H9 (cell line): ENCODE data around the gene ETNK2. TPM values are rescaled to one million over a fixed set of nuclear protein-coding genes. Genes with fewer than 3 reads are reported as not detected.

ENCODE experiments used
- DNase-seq: peaks from one replicate; pipeline ENCODE4 v3.0.0-alpha.2; 2017
- H2AFZ ChIP-seq: one replicate; pipeline ENCODE4 v1.6.1; 2013; ENCODE audit warnings: mild to moderate bottlenecking, low read length, control low read depth, moderate library complexity
- H2AK5ac ChIP-seq: 2 replicates; pipeline ENCODE4 v1.6.1; 2013; ENCODE audit warnings: low read length, control low read depth, mixed read lengths; ENCODE audit not compliant: insufficient read length
- H2BK120ac ChIP-seq: one replicate; pipeline ENCODE4 v1.6.1; 2013; ENCODE audit warnings: low read depth, mild to moderate bottlenecking, low read length, control low read depth, inconsistent platforms; ENCODE audit not compliant: poor library complexity, severe bottlenecking
- H2BK12ac ChIP-seq: 2 replicates; pipeline ENCODE4 v1.6.1; 2013; ENCODE audit warnings: low read length, control low read depth, mixed read lengths, low read depth; ENCODE audit not compliant: insufficient read length
- H2BK15ac ChIP-seq: 2 replicates; pipeline ENCODE4 v1.6.1; 2013; ENCODE audit warnings: low read depth, low read length, control low read depth
- H2BK20ac ChIP-seq: one replicate; pipeline ENCODE4 v1.6.1; 2013; ENCODE audit warnings: low read depth, mild to moderate bottlenecking, low read length, control low read depth, inconsistent platforms; ENCODE audit not compliant: poor library complexity, severe bottlenecking
- H2BK5ac ChIP-seq: 2 replicates; pipeline ENCODE4 v1.6.1; 2013; ENCODE audit warnings: low read length, control low read depth, mixed read lengths; ENCODE audit not compliant: insufficient read length
- H3K14ac ChIP-seq: 2 replicates; pipeline ENCODE4 v1.6.1; 2013; ENCODE audit warnings: low read length, control low read depth; ENCODE audit not compliant: insufficient read depth
- H3K18ac ChIP-seq: 2 replicates; pipeline ENCODE4 v1.6.1; 2013; ENCODE audit warnings: low read depth, mild to moderate bottlenecking, mixed read lengths, low read length, control low read depth; ENCODE audit not compliant: insufficient read length
- H3K23ac ChIP-seq: 2 replicates; pipeline ENCODE4 v1.6.1; 2013; ENCODE audit warnings: low read length, control low read depth, mixed read lengths, low read depth; ENCODE audit not compliant: insufficient read length
- H3K23me2 ChIP-seq: 2 replicates; pipeline ENCODE4 v1.6.1; 2013; ENCODE audit warnings: low read depth, mild to moderate bottlenecking, mixed read lengths, low read length, control low read depth; ENCODE audit not compliant: insufficient read length, poor library complexity, severe bottlenecking
- H3K27ac ChIP-seq: 2 replicates; pipeline ENCODE4 v1.5.1; 2013; ENCODE audit warnings: low read length, control low read depth, mixed read lengths, low read depth; ENCODE audit not compliant: insufficient read length
- H3K27me3 ChIP-seq: 2 replicates; pipeline ENCODE4 v1.6.1; 2013; ENCODE audit warnings: low read length, control low read depth, inconsistent platforms; ENCODE audit not compliant: insufficient read depth
- H3K4ac ChIP-seq: 2 replicates; pipeline ENCODE4 v1.6.1; 2013; ENCODE audit warnings: low read depth, mild to moderate bottlenecking, control low read depth, inconsistent platforms, low read length, moderate library complexity
- H3K4me1 ChIP-seq: 2 replicates; pipeline ENCODE4 v1.6.1; 2013; ENCODE audit warnings: low read length, control low read depth, inconsistent platforms; ENCODE audit not compliant: insufficient read depth
- H3K4me2 ChIP-seq: 2 replicates; pipeline ENCODE4 v1.6.1; 2013; ENCODE audit warnings: low read length, control low read depth, mixed read lengths; ENCODE audit not compliant: insufficient read length, insufficient read depth
- H3K56ac ChIP-seq: 2 replicates; pipeline ENCODE4 v1.6.1; 2013; ENCODE audit warnings: low read depth, mild to moderate bottlenecking, mixed read lengths, low read length, control low read depth; ENCODE audit not compliant: insufficient read length
- H3K79me1 ChIP-seq: 2 replicates; pipeline ENCODE4 v1.6.1; 2013; ENCODE audit warnings: low read depth, mild to moderate bottlenecking, moderate library complexity, low read length, control low read depth, inconsistent platforms; ENCODE audit not compliant: insufficient read depth, poor library complexity, severe bottlenecking
- H3K79me2 ChIP-seq: 2 replicates; pipeline ENCODE4 v1.6.1; 2013; ENCODE audit warnings: low read length, control low read depth, inconsistent platforms; ENCODE audit not compliant: insufficient read depth
- H3K9ac ChIP-seq: 2 replicates; pipeline ENCODE4 v1.6.1; 2013; ENCODE audit warnings: low read length, control low read depth, mixed read lengths; ENCODE audit not compliant: insufficient read length; ENCODE audit errors: extremely low read depth
- H3K9me3 ChIP-seq: one replicate; pipeline ENCODE4 v1.6.1; 2013; ENCODE audit warnings: low read depth, low read length, inconsistent platforms; ENCODE audit not compliant: control insufficient read depth
- H3T11ph ChIP-seq: one replicate; pipeline ENCODE4 v1.6.1; 2013; ENCODE audit warnings: mild to moderate bottlenecking, low read length, control low read depth, inconsistent platforms
- H4K20me1 ChIP-seq: one replicate; pipeline ENCODE4 v1.6.1; 2013; ENCODE audit not compliant: control insufficient read depth, insufficient read length, insufficient read depth
- H4K5ac ChIP-seq: 2 replicates; pipeline ENCODE4 v1.6.1; 2013; ENCODE audit warnings: low read depth, mild to moderate bottlenecking, mixed read lengths, low read length, control low read depth; ENCODE audit not compliant: insufficient read length
- H4K8ac ChIP-seq: replicated peaks from 2 replicates; pipeline ENCODE4 v1.6.1; 2013; ENCODE audit warnings: low read length, control low read depth, mixed read lengths, low read depth; ENCODE audit not compliant: insufficient read length
- H4K91ac ChIP-seq: 2 replicates; pipeline ENCODE4 v1.6.1; 2013; ENCODE audit warnings: low read depth, mild to moderate bottlenecking, moderate library complexity, mixed read lengths, low read length, control low read depth; ENCODE audit not compliant: insufficient read length
- H3K27ac Mint-ChIP-seq, 3 experiments: 2 replicates in 2 of 3; 3 replicates in 1 of 3; pipeline ENCODE4 v1.8.0; 2020 to 2021; ENCODE audit warnings: mixed read lengths in 3 of 3, mild to moderate bottlenecking in 1 of 3, moderate library complexity in 1 of 3
- H3K27me3 Mint-ChIP-seq: 2 replicates; pipeline ENCODE4 v1.8.0; 2021; ENCODE audit warnings: low read depth, mild to moderate bottlenecking, moderate library complexity, mixed read lengths
- H3K36me3 Mint-ChIP-seq, 3 experiments: 2 replicates in 2 of 3; 3 replicates in 1 of 3; pipeline ENCODE4 v1.8.0; 2020 to 2021; ENCODE audit warnings: low read depth in 3 of 3, mixed read lengths in 3 of 3; ENCODE audit not compliant: insufficient read depth in 1 of 3
- H3K4me1 Mint-ChIP-seq, 2 experiments: 2 replicates each; pipeline ENCODE4 v1.8.0; 2020; ENCODE audit warnings: mixed read lengths in 2 of 2
- H3K4me3 Mint-ChIP-seq, 2 experiments: 2 replicates in 1 of 2; 3 replicates in 1 of 2; pipeline ENCODE4 v1.8.0; 2020 to 2021; ENCODE audit warnings: mild to moderate bottlenecking in 2 of 2, mixed read lengths in 2 of 2, moderate library complexity in 1 of 2
- H3K9me3 Mint-ChIP-seq, 2 experiments: 2 replicates in 1 of 2; 3 replicates in 1 of 2; pipeline ENCODE4 v1.8.0; 2020; ENCODE audit warnings: mild to moderate bottlenecking in 2 of 2, mixed read lengths in 2 of 2, moderate library complexity in 1 of 2
- CTCF ChIP-seq: fragments of 200-600 bp; sonication (generic); conservative IDR thresholded peaks from 3 replicates; pipeline ENCODE4 v1.8.0; 2021; ENCODE audit warnings: antibody characterized with exemption, mild to moderate bottlenecking
- WGBS: extraction: QIAGEN DNeasy Blood & Tissue Kit; methylation state at CpG from one replicate; pipeline ENCODE4 v1.1.7; 2013; ENCODE audit warnings: missing lambda C conversion rate, low lambda C conversion rate, mixed read lengths; ENCODE audit not compliant: insufficient read length; ENCODE audit errors: extremely low coverage; 5-methylcytosine and 5-hydroxymethylcytosine counted together
- total RNA-seq: library from RNA; stranded (reverse); gene quantifications from 2 replicates; pipeline ENCODE4 v1.2.1, GENCODE V29; 2021

ETNK2 gene
- total RNA-seq, 1 experiment from 2014 or later, result 17.6 TPM

- H3K27ac Mint-ChIP-seq, result no peak overlapping the region
- no peak overlapping the region for H2BK12ac ChIP-seq
- no peaks in the 10 kb centered on the region for H3K79me1 ChIP-seq
- H3K36me3 Mint-ChIP-seq, result peaks cover 0 to 17% (median 8%) of the 10 kb centered on the region in 3 experiments; a peak in 5 of 7 replicates
- H2AK5ac ChIP-seq, result no peak overlapping the region
- H2BK15ac ChIP-seq, result no peak overlapping the region
- H4K20me1 ChIP-seq, result no peaks in the 10 kb centered on the region
- H4K8ac ChIP-seq, result no peak overlapping the region
- no peak overlapping the region for H2BK20ac ChIP-seq
- H2BK5ac ChIP-seq, result no peak overlapping the region
- no peaks in the 10 kb centered on the region for H3K23me2 ChIP-seq
- H3K79me2 ChIP-seq, result no peaks in the 10 kb centered on the region
- no peak overlapping the region for H3K4me2 ChIP-seq
- no peaks in the 10 kb centered on the region for H3K4me1 Mint-ChIP-seq
- H3K18ac ChIP-seq, result no peak overlapping the region
- H3K14ac ChIP-seq, result no peak overlapping the region
- no peaks in the 10 kb centered on the region for H3K4me1 ChIP-seq
- H3K27me3 ChIP-seq, result no peaks in the 10 kb centered on the region
- no CpG with 5 or more reads among the region's 5 CpGs for WGBS
- DNase-seq, result no peak
- H3K9me3 Mint-ChIP-seq, result peaks cover 32 to 37% of the 10 kb centered on the region in 2 experiments
- no peak overlapping the region for H3T11ph ChIP-seq
- no peak overlapping the region for H2BK120ac ChIP-seq
- H2AFZ ChIP-seq, result no peak overlapping the region
- peaks cover 23% of the 10 kb centered on the region for H3K27me3 Mint-ChIP-seq
- TF ChIP-seq CTCF, result no peak
- H3K56ac ChIP-seq, result no peak overlapping the region
- no peak overlapping the region for H3K4me3 Mint-ChIP-seq
- H3K23ac ChIP-seq, result no peak overlapping the region
- H4K91ac ChIP-seq, result no peak overlapping the region
- H4K5ac ChIP-seq, result no peak overlapping the region
- peaks cover 21% of the 10 kb centered on the region for H3K9me3 ChIP-seq
- no peak overlapping the region for H3K4ac ChIP-seq
- no peak overlapping the region for H3K9ac ChIP-seq
- H3K27ac ChIP-seq, result no peak overlapping the region
These were observed 15.9 kb upstream of the ETNK2 start for GRCh38 chr1:204167730-204168129.
